ENCODE measurements around the gene KRTAP4-9. TPM values are rescaled to one million over a fixed set of nuclear protein-coding genes. Genes with fewer than 3 reads are reported as not detected.
"Not testable (repeated sequence)": the region's sequence is repeated elsewhere in the genome, so short reads cannot be mapped to it uniquely, and the experiment has no call there.

KRTAP4-9 gene
- total RNA-seq, 1 donor from 2014 or later: not detected

GRCh38 chr17:41088760-41089352 is 16.3 kb upstream of the KRTAP4-9 start:
- intact Hi-C loops (cut with DNase I); ATAC-seq; DNase-seq (ENCODE audit: low spot score): not testable (repeated sequence)

GRCh38 chr17:41096055-41096454 is 9.1 kb upstream of the KRTAP4-9 start:
- DNase-seq (ENCODE audit: low spot score): no peak
- intact Hi-C loops (cut with DNase I): no loop called here
- ATAC-seq: no peak

GRCh38 chr17:41098042-41098441 is 7.1 kb upstream of the KRTAP4-9 start, which contains the start of gene KRTAP4-8:
Gene KRTAP4-8, minus strand, starts transcription at chr17:41098142. Its CDS starts 58 bp downstream, at chr17:41098084.
- DNase-seq (ENCODE audit: low spot score) (no peak), ATAC-seq (no peak)
- intact Hi-C loops (cut with DNase I): no loop called here

- ATAC-seq: no peak
- DNase-seq (ENCODE audit: low spot score): no peak
- intact Hi-C loops (cut with DNase I): no loop called here
Measured at GRCh38 chr17:41098481-41098880, 6.7 kb upstream of the KRTAP4-9 start.

- intact Hi-C loops (cut with DNase I); DNase-seq (ENCODE audit: low spot score); ATAC-seq: not testable (repeated sequence)
Measured at GRCh38 chr17:41099682-41100480, 5.3 kb upstream of the KRTAP4-9 start.

- intact Hi-C loops (cut with DNase I): no loop called here
- no peak for ATAC-seq
- no peak for DNase-seq (ENCODE audit: low spot score)
Measured at GRCh38 chr17:41101586-41102259, 3.5 kb upstream of the KRTAP4-9 start, which contains the start of gene KRTAP4-16. Gene KRTAP4-16, minus strand, starts transcription at chr17:41102209. Its CDS starts 0 bp downstream, at chr17:41102209.

- intact Hi-C loops (cut with DNase I): no loop called here
- ATAC-seq (no peak), DNase-seq (ENCODE audit: low spot score) (no peak)
Measured at GRCh38 chr17:41103896-41104295, 1.3 kb upstream of the KRTAP4-9 start.

- intact Hi-C loops (cut with DNase I); DNase-seq (ENCODE audit: low spot score); ATAC-seq: not testable (repeated sequence)
Measured at GRCh38 chr17:41104386-41105038, 677 bp upstream of the KRTAP4-9 start.

- DNase-seq (ENCODE audit: low spot score) (no peak), ATAC-seq (no peak)
- intact Hi-C loops (cut with DNase I): no loop called here
Measured at GRCh38 chr17:41107941-41108450, 2.8 kb downstream of the KRTAP4-9 start.

- DNase-seq (ENCODE audit: low spot score); intact Hi-C loops (cut with DNase I); ATAC-seq: not testable (repeated sequence)
Measured at GRCh38 chr17:41108728-41109386, 3.7 kb downstream of the KRTAP4-9 start.

GRCh38 chr17:41111151-41111885 is 6.1 kb downstream of the KRTAP4-9 start:
- DNase-seq (ENCODE audit: low spot score) (no peak), ATAC-seq (no peak)
- intact Hi-C loops (cut with DNase I): no loop called here

GRCh38 chr17:41116297-41116696 is 11.1 kb downstream of the KRTAP4-9 start:
- DNase-seq (ENCODE audit: low spot score) (no peak), ATAC-seq (no peak)
- intact Hi-C loops (cut with DNase I): no loop called here

- ATAC-seq; DNase-seq (ENCODE audit: low spot score); intact Hi-C loops (cut with DNase I): not testable (repeated sequence)
Measured at GRCh38 chr17:41117846-41118386, 12.7 kb downstream of the KRTAP4-9 start, which contains the start of gene KRTAP4-11. Gene KRTAP4-11, minus strand, starts transcription at chr17:41118373. Its CDS starts 58 bp downstream, at chr17:41118315.

- intact Hi-C loops (cut with DNase I): no loop called here
- ATAC-seq (no peak), DNase-seq (ENCODE audit: low spot score) (no peak)
Measured at GRCh38 chr17:41118721-41119120, 13.5 kb downstream of the KRTAP4-9 start.

- intact Hi-C loops (cut with DNase I); DNase-seq (ENCODE audit: low spot score); ATAC-seq: not testable (repeated sequence)
Measured at GRCh38 chr17:41119696-41120690, 14.8 kb downstream of the KRTAP4-9 start.

GRCh38 chr17:41121742-41122141 is 16.6 kb downstream of the KRTAP4-9 start:
- ATAC-seq (no peak), DNase-seq (ENCODE audit: low spot score) (no peak)
- intact Hi-C loops (cut with DNase I): no loop called here
